SIG-M5 (cell line): ENCODE measurements around the gene GNPDA1.
"Not testable (repeated sequence)": the region's sequence is repeated elsewhere in the genome, so short reads cannot be mapped to it uniquely, and the experiment has no call there.

Source experiments
- DNase-seq: peaks from one replicate; lab custom pipeline; 2025; lab: John Stamatoyannopoulos, UW

The GNPDA1 gene

DNA sequence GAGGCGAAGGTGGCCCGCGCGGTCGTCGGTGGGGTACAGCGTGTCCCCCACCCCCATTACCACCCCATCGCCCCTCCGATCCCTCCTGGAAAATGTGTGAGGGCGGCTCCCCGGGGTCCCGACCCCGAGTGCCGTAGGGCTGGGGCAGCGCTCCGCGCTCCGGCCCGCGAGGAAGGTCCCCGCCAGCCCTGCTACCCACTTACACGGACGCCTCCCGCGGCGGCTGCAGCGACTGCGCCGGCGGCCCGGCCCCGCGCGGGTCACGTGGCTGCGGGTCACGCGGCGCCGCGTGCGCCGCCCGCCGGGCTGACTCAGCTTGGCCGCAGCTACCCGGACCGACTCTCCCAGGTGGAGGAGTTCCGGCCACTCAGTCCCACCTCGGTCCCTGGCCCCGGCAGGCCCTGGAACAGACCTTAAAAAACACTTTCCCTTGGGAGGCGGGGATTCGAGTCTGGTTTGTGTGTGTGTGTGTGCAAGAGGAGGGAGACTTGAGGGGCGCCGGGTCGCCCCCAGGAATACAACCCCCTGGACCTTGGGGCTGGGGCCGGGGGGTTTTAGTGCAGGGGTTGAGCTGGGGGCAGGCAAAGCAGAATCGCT lies at the start of gene GNPDA1:
TSS of gene GNPDA1 (minus strand) at position 236 of the 597 bp plus-strand sequence. CDS start 992 bp downstream, outside the sequence.
- DNase-seq, result no peak

DNA sequence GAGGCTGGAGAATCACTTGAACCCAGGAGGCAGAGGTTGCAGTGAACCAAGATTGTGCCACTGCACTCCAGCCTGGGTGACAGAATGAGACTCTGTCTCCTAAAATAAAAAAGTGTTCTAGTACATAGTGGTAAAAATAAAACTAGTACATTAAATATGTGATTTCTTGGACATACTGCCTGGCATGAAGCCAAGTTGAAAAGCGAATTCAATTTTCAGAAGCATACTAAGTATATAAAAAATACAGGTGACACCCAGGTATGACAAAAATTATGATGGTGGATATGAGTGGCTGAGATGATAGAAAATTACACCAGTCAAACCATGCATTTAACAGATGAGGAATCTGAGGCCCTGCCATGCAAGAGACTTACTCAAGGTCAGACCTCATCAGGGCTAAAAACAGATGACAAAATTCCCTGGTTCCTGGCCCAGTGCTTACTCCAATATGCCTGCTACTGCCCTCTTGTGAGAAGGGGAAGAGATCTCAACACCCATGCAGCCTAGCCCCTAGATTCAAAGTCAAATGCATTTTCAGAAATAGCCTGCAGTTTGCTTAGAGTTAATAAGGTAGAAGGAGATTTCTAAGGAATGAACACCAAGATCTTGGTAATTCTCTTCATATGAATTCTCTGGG lies 46.6 kb upstream of the GNPDA1 start:
- DNase-seq, result no peak

DNA sequence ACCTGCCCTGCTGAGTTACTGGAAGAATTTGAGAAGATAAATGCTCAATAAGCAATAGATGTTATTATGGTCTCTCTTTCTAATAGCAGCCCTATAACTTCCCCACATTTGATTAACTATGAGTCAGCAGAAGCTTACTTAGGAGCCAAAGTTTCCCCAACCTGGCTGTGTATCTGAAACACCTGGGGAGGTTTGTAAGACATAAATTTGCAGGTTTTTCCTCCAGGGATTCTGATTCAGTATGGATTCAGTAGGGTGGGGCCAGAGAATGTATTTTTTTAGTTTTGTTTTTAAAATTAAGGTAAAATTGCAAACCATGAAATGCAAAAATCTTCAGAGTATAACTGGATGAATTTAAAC lies 44.9 kb upstream of the GNPDA1 start:
- no peak for DNase-seq

DNA sequence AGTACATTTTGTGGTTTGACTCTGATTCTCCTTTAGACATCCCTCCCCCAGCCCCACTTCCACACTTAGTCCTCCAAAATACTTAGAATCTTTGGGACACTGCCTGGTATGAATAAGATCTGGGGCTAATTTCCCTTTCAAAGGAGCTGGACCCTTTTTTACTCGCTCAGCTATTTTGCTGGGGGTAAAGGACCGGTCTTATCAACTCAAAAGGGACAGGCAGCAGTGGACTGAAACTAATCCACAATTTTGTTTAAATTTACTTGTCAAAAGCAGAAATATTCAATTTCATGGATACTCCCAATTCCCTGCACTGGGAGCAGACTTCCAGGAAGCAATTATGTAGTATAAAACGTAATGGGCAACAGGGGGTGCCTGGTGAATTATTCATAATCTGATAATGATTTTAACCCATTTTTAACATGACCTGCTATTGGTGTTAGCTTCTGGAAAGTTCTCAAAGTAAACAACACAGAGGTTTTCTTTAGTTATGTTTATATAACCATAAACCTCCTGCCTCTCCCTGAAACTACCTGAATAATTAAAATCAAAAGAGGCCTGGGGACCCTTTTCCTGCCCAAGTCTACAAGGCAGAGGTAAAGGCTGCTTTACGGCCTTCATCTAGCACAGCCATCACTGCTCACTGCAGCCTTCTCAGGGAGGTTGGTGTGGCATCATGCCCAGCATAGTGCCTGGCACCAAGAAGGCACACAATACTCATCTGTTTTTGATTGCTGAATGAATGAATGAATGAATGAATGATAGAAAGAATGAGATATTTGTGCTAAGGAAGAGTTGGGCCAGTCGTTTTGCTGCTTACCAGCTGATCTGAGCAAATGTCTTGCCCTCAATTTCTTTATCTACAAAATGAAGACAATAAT lies 44.2 kb upstream of the GNPDA1 start:
- no peak for DNase-seq

DNA sequence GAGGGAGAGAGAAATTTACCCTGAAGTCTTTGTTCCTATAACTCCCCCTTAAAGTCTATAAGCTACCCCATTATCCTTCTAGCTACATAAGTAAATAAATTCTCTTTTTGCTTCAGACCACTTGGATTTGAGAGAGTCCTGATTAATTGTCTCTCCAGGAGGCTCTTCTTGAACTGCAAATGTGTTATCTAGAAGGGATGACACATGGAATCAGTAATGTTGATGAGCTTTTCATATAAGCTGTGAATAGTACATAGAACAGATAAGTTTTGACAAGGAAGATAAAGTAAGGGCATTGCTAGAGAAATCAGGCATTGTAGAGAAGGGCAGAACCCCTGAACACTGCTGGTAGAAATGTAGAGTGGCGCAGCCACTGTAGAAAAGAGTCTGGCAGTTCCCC lies 42.5 kb upstream of the GNPDA1 start:
- DNase-seq, result no peak

DNA sequence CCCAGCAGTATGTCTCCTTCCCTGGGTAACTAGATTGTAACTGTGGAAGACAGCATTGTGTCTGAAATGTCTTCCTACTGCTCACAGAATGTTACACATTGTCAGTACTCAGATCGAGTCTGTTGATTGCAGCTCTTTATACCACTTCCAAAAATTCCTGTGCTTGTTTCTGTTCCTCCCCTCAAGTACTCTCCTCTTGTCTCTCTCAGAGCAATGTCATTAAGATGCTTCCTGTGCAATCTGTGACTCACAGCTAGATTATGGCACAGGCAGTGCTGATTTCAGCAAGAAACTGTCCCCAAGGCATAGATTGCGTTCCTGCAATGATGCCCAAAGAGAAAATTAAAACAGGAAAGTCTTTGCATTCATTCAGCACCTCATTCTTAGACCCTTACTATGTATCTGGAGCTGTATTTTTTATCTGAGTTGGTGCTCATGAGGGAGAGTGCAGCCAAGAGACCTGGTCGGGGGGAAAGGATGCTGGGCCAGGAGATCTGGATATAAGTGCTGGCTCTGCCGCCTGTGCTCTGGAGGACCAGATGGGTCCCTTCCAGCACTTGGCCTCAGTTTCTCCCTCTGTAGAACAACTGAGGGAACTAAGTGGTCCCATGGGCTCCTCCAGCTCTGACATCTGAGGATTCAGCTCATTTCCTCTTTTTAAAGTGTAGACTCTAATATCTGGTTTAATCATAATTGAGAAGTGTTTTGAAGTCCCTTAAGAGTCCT lies 40.8 kb upstream of the GNPDA1 start:
- peak; percentile 56 for DNase-seq

DNA sequence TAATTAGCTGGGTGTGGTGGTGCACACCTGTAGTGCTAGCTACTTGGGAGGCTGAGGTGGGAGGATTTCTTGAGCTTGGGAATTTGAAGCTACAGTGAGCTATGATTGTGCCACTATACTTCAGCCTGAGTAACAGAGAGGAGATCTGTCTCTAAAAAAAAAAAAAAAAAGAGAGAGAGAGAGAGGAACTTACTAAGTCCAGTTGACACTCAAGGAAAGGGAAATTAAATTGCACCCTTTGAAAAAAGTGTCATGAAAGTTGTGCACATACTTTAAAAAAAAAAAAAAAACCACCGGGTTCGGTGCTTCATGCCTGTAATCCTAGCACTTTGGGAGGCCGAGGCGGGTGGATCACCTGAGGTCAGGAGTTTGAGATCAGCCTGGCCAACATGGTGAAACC lies 39.2 kb upstream of the GNPDA1 start:
- not testable (repeated sequence) for DNase-seq

DNA sequence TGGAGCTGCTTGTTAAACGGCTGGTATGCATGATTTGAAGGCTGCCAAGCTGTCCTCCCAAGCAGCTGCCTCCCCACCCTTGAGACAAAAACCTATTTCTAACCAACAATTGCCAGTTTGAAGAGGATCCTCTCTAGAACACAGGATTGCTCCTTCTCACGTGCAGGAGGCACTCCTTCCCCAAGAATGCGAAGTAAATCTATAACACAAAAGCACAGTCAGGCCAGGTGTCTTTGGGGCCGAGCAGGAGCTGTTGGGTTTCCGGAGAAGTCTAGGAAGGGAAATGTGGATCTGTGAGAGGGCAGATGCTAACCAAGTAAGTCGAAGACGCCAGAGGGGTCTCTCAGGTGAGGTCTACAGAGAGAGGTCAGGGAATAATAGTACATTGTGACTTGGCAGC lies 35.4 kb upstream of the GNPDA1 start:
- DNase-seq, result no peak

DNA sequence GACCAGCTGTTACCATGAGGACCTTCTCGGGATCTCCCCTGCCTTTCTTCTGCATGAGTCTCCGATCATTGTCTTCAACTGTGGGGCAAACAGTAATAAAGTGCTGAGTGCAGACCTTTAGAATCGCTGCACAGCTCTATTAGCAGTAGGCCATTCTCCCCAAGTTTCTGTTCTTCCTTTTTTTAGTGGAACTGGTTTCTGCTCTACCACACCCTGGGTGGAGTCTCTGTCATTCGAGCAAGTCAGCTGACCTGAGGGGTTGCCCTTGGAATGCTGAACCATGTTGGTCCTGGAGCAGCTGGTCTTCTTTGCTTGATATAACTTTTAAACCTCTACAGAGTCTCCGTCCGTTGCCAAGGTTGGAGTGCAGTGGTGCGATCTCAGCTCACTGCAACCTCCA lies 33.4 kb upstream of the GNPDA1 start:
- DNase-seq, result peak; percentile 22

DNA sequence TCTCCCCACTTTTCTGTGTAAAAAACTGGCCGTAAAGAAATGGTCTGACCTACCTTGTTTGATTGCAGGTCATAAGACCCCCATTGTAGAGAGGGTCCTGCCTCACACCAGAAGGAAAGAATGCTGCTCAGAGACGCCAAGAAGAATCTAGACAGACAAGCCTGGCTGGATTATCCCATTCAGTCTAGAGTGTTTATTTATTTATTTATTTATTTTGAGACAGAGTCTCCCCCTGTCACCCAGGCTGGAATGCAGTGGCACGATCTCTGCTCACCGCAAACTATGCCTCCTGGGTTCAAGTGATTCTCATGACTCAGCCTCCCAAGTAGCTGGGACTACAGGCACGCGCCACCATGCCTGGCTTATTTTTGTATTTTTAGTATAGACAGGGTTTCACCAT lies 28.1 kb upstream of the GNPDA1 start:
- DNase-seq, result not testable (repeated sequence)

DNA sequence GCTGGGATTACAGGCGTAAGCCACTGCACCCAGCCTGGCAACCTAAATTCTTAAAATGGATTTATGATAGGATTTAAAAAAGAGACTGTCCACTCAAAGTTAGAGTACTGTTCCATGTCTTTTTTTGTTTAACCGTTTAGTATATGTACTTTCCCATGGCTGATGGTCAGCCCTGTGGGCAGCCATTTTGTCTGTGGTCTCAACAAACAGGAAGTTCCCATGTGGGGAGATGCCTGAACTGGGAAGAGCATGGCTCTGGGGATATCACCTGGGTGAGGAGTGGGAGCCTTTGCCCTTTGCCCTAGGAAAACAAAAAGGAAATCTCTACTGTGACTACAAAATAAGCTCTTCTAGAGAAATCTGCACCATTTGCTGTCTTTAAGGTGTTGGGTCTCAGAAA lies 27.5 kb upstream of the GNPDA1 start:
- no peak for DNase-seq

DNA sequence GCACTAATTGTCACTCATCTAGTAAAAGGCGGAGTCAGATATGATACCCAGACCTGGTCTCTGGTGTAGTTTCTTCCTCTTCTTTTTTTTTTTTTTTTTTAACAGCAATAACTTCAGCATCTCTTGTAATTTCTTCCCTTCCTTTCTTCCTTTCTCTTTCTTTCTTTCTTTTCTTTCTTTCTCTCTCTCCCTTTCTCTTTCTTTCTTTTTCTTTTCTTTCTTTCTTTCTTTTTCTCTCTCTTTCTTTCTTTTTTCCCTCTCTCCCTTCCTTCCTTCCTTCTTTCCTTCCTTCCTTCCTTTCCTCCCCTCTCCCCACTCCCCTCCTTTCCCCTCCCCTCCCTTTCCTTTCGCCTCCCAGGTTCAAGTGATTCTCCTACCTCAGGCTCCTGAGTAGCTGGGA lies 25.9 kb upstream of the GNPDA1 start:
- DNase-seq, result no peak

DNA sequence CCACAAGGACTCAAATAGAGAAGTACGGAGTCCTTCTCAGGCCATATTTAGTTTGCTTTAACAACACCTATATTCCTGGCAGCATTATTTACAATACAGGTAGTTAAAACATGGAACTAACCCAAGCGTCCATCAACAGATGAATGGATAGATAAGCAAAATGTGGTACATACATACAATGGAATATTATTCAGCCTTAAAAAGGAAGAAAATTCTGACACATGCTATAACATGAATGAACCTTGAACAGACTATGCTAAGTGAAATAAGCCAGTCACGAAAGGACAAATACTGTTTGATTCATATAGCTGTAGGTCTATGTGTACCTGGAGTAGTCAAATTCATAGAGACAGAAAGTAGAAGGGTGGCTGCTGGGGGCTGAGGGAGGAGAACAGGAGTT lies 24.8 kb upstream of the GNPDA1 start:
- not testable (repeated sequence) for DNase-seq

DNA sequence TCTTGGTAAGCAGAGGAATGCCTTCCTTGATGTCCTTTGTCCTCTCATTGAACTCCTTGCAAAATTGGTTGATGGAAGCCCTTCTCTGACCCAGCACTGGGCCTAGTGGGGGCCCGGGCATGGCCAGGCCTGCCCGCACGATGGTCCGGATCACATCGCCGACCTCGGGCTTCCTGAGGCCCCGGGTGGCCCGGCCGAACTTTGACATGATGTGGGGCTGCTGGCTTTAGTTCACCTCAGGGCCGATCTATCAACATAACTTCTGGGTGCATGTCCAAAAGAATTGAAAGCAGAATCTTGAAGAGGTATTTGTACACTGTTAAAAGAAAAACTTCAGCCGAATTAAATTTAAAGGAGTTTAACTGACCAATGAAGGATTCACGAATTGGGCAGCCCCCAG lies 24.1 kb upstream of the GNPDA1 start:
- no peak for DNase-seq

DNA sequence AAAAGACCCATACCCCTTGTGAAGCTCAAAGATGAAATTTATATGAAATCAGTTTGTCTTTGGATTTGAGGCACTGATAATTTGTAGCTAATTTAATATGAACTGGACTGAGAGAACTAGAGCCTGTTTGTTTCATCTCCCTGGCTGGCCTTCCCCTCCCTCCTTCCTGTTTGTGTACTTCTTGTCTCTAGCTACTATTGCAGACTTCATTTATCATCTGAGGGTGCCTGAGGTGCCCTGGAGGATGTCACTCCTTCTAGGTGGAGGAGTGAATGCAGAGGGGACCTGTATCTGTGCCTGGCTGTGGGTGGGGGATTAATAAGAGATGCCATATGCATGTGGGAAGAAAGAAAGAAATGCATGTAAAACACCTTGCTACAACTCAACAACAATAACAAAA lies 22.2 kb upstream of the GNPDA1 start:
- no peak for DNase-seq

DNA sequence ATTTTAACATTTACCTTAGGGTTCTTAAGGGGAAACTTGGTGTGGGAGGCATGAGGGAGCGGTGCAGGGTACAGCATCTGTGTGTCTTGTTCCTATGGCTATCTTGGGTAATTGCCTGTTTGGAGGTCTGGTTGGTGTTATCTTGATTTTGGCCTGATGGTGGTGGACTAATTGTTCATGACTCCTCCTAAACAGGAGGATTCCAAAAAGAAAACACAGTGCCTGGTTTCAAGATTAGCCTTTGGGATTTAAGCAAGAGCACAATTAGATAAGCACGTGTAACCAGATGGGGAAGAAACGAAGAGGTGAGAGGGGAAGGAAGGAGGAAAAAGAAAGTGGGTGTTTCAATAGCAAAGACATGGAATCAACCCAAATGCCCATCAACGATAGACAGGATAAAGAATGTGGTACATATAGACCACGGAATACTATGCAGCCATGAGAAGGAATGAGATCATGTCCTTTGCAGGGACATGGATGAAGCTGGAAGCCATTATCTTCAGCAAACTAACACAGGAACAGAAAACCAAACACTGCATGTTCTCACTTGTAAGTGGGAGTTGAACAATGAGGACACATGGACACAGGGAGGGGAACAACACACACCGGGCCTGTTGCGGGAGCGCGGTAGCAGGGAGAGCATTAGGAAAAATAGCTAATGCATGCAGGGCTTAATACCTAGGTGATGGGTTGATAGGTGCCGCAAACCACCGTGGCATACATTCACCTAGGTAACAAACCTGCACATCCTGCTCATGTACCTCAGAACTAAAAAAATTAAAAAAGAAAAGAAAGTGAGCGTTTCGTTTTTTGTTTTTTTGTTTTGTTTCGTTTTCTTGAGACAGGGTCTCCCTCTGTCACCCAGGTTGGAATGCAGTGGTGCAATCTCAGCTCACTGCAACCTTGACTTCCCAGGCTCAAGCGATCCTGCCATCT lies 21.1 kb upstream of the GNPDA1 start:
- DNase-seq, result not testable (repeated sequence)

DNA sequence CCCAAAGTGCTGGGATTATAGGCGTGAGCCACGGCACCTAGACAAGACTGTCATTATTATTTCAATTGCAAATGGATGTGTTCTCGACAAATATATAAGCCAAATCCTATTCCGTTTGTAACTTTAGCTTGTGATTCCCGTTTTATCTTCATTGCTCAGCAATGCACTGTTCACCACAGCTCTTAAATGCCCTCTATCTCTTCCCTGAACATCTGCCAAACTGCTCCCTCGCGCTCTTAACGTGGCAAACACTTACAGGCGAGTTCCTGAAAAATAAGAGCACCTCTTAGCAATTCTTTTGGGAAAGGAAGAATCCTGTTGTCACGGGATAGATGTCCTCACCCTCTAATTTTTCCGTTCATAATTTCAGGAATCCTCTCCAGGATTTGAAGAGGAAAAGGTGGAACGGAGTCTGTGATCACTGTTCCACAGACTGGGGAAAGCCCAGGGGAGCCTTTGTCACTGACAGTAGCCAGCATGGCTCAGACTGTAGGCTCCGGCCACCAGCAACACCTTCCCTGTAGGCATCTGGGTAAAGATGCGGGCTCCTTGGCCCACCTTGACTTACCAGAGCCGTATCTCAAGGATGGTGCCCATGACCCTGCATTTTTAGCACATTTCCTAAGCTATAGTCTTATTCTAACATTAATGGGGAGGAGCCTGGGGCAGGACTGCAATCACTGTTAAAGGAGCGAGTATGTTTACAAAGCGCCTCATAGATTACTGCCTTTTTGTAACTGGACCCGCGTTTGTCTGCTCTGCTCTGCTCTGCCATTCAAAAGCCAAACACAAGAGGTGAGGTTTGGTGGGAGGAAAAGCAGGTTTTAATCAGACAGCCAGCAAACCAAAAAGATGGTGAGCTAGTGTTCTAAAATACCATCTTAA lies 20.2 kb upstream of the GNPDA1 start:
- no peak for DNase-seq

DNA sequence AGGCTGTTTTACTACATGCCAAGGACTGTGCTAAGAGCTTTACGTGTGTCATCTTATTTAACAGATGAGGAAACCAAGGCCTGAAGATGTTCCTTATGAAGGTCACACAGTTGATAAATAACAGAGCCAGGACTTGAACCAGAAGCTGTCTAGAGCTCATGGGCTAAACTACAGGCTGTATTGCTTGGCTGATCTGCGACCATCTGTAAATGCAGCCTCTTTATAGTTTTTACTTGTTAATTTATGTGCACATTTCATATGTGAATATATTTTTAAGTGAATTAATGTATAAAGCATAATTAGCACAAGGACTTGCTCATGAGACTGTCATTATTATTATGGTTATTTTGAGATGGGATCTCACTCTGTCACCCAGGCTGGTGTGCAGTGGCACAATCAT lies 19.3 kb upstream of the GNPDA1 start:
- DNase-seq, result no peak

DNA sequence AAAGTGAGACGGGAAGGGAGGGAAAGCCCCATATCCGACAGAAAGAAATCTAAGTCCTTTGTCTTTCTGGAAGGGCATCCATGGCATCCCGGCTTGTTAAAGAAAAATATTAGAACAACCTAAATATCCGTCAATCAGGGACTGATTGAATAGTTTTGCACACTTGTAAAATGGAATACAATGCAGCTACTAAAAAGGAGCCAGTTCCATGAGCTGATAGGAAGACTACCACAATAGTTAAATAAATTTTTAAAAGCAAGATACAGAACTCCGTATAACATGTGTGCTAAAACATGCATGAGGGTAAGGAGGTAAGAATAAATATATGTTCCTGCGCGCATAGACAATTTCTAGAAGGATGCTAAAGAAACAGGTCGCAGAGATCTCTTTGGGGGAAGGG lies 12.8 kb upstream of the GNPDA1 start:
- DNase-seq, result no peak

DNA sequence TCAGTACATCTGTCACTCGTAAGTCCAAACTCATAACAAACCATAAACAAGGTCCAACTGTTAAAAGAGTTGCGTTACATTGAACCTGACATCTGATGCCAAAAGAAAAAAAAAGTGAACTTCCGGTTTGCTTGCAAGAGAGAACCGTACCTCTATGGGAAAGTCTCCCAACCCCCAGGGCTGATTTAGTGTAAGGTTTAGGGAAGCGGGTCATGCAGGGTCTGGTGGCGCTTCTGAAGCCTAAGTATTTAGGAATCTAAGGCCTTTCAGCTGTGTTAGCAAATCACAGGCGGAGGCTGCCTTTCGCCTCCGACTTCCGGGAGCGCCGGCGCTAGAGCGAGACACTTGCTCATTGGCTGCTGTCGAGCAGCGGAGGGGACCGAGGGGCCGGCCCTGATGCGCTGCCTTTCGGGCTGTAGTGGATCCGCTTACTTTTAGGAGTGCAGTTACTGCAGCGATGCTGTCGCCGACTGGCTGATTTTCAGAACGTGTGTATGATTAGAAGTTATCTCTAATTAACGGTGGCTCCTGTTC lies 12.0 kb upstream of the GNPDA1 start:
- DNase-seq, result peak; percentile 61
